HCT116 (cell line): ENCODE results near the gene ADAMTS9. TPM values are rescaled to one million over a fixed set of nuclear protein-coding genes. Genes with fewer than 3 reads are reported as not detected.

Experiments
- ATAC-seq: fragments of 200-7000 bp; cut with Tn5 transposase; 2 replicates; pipeline ENCODE4 v1.9.1; 2020; ENCODE audit warnings: mild to moderate bottlenecking, moderate library complexity
- BruUV-seq: library from RNA; stranded (reverse); fragments of 400-500 nt; replicated peaks from 2 replicates; lab custom pipeline; 2021; lab: Mats Ljungman, UMichigan
- CTCF ChIA-PET: fragments of 300-600 bp; sonication (Branson Sonifier 250); formaldehyde crosslinking; loops from one replicate; lab custom pipeline; 2021; ENCODE audit warnings: antibody characterized with exemption; lab: Charles Lee
- POLR2A ChIA-PET: fragments of 300-600, 350-600 bp; sonication (Branson Sonifier 250); formaldehyde crosslinking; loops from one replicate; lab custom pipeline; 2021; ENCODE audit warnings: antibody characterized with exemption; lab: Charles Lee
- RAD21 ChIA-PET, 2 experiments: fragments of 300-600 bp; sonication (Branson Sonifier 250); formaldehyde crosslinking; loops; one replicate each; lab custom pipeline; 2023; ENCODE audit warnings: low total read pairs in 2 of 2; ENCODE audit not compliant: uncharacterized antibody in 2 of 2, unreplicated experiment in 2 of 2, low non-redundant PET in 1 of 2; lab: Charles Lee
- DNase-seq: peaks from one replicate; pipeline ENCODE4 v3.0.0-alpha.2; 2010; ENCODE audit warnings: low read depth, low spot score
- H2AFZ ChIP-seq: fragments of 200-600 bp; shearing (Covaris generic), sonication (generic); 2 replicates; pipeline ENCODE4 v1.6.1; 2017; ENCODE audit warnings: low read depth, mixed run types, mixed read lengths, antibody characterized with exemption, low read length; ENCODE audit not compliant: poor library complexity, severe bottlenecking
- H3K27ac ChIP-seq: 2 replicates; pipeline ENCODE4 v1.5.1; 2012; ENCODE audit warnings: low read depth, low read length
- H3K27me3 ChIP-seq: fragments of 200-600 bp; sonication (generic); 2 replicates; pipeline ENCODE4 v1.6.1; 2016; ENCODE audit warnings: mixed run types, low read length, mixed read lengths; ENCODE audit not compliant: insufficient read depth
- H3K36me3 ChIP-seq, 2 experiments: fragments of 200-500 bp in 1 of 2; fragments of 200-600 bp in 1 of 2; sonication (Bioruptor generic) in 1 of 2; sonication (generic) in 1 of 2; 2 replicates each; pipeline versions ENCODE4 v1.5.1 to v1.6.1; 2014 to 2016; ENCODE audit warnings: low read length in 2 of 2, inconsistent platforms in 1 of 2, mixed read lengths in 1 of 2, mixed run types in 1 of 2; ENCODE audit not compliant: insufficient read depth in 2 of 2, control insufficient read depth in 1 of 2
- H3K4me1 ChIP-seq, 2 experiments: fragments of 200-600 bp in 1 of 2; sonication (generic) in 1 of 2; 2 replicates each; pipeline versions ENCODE4 v1.5.1 to v1.6.1; 2012 to 2017; ENCODE audit warnings: low read length in 2 of 2, inconsistent platforms in 1 of 2, mild to moderate bottlenecking in 1 of 2, mixed read lengths in 1 of 2, mixed run types in 1 of 2, moderate library complexity in 1 of 2; ENCODE audit not compliant: insufficient read depth in 2 of 2, control insufficient read depth in 1 of 2
- H3K4me2 ChIP-seq: fragments of 200-600 bp; sonication (generic); 2 replicates; pipeline ENCODE4 v1.6.1; 2017; ENCODE audit warnings: mixed run types, low read length, mixed read lengths
- H3K4me3 ChIP-seq, 2 experiments: fragments of 200-600 bp in 1 of 2; sonication (generic) in 1 of 2; replicated peaks in 1 of 2; 2 replicates each; pipeline ENCODE4 v1.5.1; 2011 to 2016; ENCODE audit warnings: low read length in 2 of 2, control low read depth in 1 of 2, low read depth in 1 of 2, mild to moderate bottlenecking in 1 of 2, mixed read lengths in 1 of 2, mixed run types in 1 of 2
- H3K79me2 ChIP-seq: fragments of 200-600 bp; sonication (generic); 2 replicates; pipeline ENCODE4 v1.6.1; 2017; ENCODE audit warnings: mild to moderate bottlenecking, mixed run types, low read length, moderate library complexity, mixed read lengths; ENCODE audit not compliant: insufficient read depth
- H3K9ac ChIP-seq: fragments of 200-600 bp; sonication (generic); 2 replicates; pipeline ENCODE4 v1.6.1; 2016; ENCODE audit warnings: low read length, mixed read lengths
- H3K9me2 ChIP-seq: fragments of 200-600 bp; sonication (generic), shearing (Covaris generic); 2 replicates; pipeline ENCODE4 v1.6.1; 2017; ENCODE audit warnings: mixed run types, mild to moderate bottlenecking, moderate library complexity; ENCODE audit not compliant: insufficient read depth
- H3K9me3 ChIP-seq, 2 experiments: fragments of 200-500 bp in 1 of 2; fragments of 200-600 bp in 1 of 2; sonication (Bioruptor generic) in 1 of 2; sonication (generic) in 1 of 2; 2 replicates each; pipeline ENCODE4 v1.6.1; 2014 to 2017; ENCODE audit warnings: low read length in 2 of 2, mixed read lengths in 2 of 2, inconsistent platforms in 1 of 2, low read depth in 1 of 2, mild to moderate bottlenecking in 1 of 2, mixed run types in 1 of 2, moderate library complexity in 1 of 2; ENCODE audit not compliant: control insufficient read depth in 1 of 2, insufficient read depth in 1 of 2
- H4K20me1 ChIP-seq: fragments of 200-600 bp; sonication (generic), shearing (Covaris generic); 2 replicates; pipeline ENCODE4 v1.6.1; 2017; ENCODE audit warnings: mixed run types, mild to moderate bottlenecking, moderate library complexity; ENCODE audit not compliant: insufficient read depth
- ATF3 ChIP-seq: IDR thresholded peaks from 2 replicates; pipeline ENCODE4 v1.6.1; 2012
- CBX3 ChIP-seq: IDR thresholded peaks from 2 replicates; pipeline ENCODE4 v1.6.1; 2012; ENCODE audit warnings: low read depth
- EGR1 ChIP-seq: IDR thresholded peaks from 2 replicates; pipeline ENCODE4 v1.6.1; 2012; ENCODE audit warnings: low read depth
- EZH2phosphoT487 ChIP-seq: fragments of 200-600 bp; IDR thresholded peaks from 2 replicates; pipeline ENCODE4 v1.6.1; 2018; ENCODE audit warnings: antibody characterized with exemption, borderline replicate concordance
- JUND ChIP-seq: IDR thresholded peaks from 2 replicates; pipeline ENCODE4 v1.6.1; 2012
- MAX ChIP-seq: IDR thresholded peaks from 2 replicates; pipeline ENCODE4 v1.6.1; 2012
- POLR2A ChIP-seq: IDR thresholded peaks from 2 replicates; pipeline ENCODE4 v1.7.0; 2011; ENCODE audit warnings: borderline replicate concordance; ENCODE audit not compliant: insufficient read depth, insufficient read length; ENCODE audit errors: extremely low read depth
- REST ChIP-seq: IDR thresholded peaks from 2 replicates; pipeline ENCODE4 v1.6.1; 2012; ENCODE audit warnings: low read depth
- SIN3A ChIP-seq: IDR thresholded peaks from 2 replicates; pipeline ENCODE4 v1.6.1; 2012; ENCODE audit warnings: low read depth
- SP1 ChIP-seq: IDR thresholded peaks from 2 replicates; pipeline ENCODE4 v1.6.1; 2012; ENCODE audit warnings: low read depth
- SRF ChIP-seq: IDR thresholded peaks from 2 replicates; pipeline ENCODE4 v1.6.1; 2012; ENCODE audit warnings: low read depth
- TCF7L2 ChIP-seq: IDR thresholded peaks from 2 replicates; pipeline ENCODE4 v1.7.0; 2011; ENCODE audit warnings: borderline replicate concordance, inconsistent platforms; ENCODE audit not compliant: insufficient read depth, insufficient read length; ENCODE audit errors: extremely low read depth
- YY1 ChIP-seq: IDR thresholded peaks from 2 replicates; pipeline ENCODE4 v1.6.1; 2011; ENCODE audit warnings: low read length, low read depth, moderate library complexity, mild to moderate bottlenecking; ENCODE audit not compliant: insufficient replicate concordance; ENCODE audit errors: extremely low read depth
- ZBTB33 ChIP-seq: IDR thresholded peaks from 2 replicates; pipeline ENCODE4 v1.6.1; 2011; ENCODE audit warnings: mild to moderate bottlenecking, low read length, moderate library complexity; ENCODE audit not compliant: insufficient replicate concordance; ENCODE audit errors: extremely low read depth
- ZFX ChIP-seq: fragments of 450-650 bp; IDR thresholded peaks from 2 replicates; pipeline ENCODE4 v1.6.1; 2017
- intact Hi-C: fragments of 100-400 bp; cut with micrococcal nuclease; formaldehyde crosslinking; loops from 2 replicates; pipeline ENCODE4 v1.10.0; 2022
- total RNA-seq: library from RNA; stranded (reverse); gene quantifications from one replicate; pipeline ENCODE4 v1.2.1, GENCODE V29; 2021; ENCODE audit not compliant: unreplicated experiment

The ADAMTS9 gene
- total RNA-seq, 1 experiment from 2014 or later, result 0.05 TPM

- TF ChIP-seq ZBTB33 (no peak), TCF7L2 (no peak), REST (no peak)
- TF ChIP-seq, all 23 proteins: peak for 0
Observed at GRCh38 chr3:64563751-64564150, 124.0 kb downstream of the ADAMTS9 start (continued).

GRCh38 chr3:64561868-64562267 lies 125.9 kb downstream of the ADAMTS9 start:
- CTCF ChIA-PET, result no interaction called here

More at GRCh38 chr3:64561868-64562267, 125.9 kb downstream of the ADAMTS9 start:
- no peak overlapping the region for H3K4me2 ChIP-seq
- H3K4me1 ChIP-seq, result no peaks in the 10 kb centered on the region
- DNase-seq, result no peak
- BruUV-seq, result no TSS peak
- no peak overlapping the region for H3K4me3 ChIP-seq
- TF ChIP-seq JUND (no peak), ZBTB33 (no peak), SP1 (no peak), SIN3A (no peak), EGR1 (no peak), MAX (no peak), CBX3 (no peak), EZH2phosphoT487 (no peak), YY1 (no peak), SRF (no peak), POLR2A (no peak), ATF3 (no peak), ZFX (no peak)
- TF ChIP-seq, all 23 proteins: peak for 0
- Histone ChIP-seq H3K27ac (no peak overlapping the region), H3K36me3 (no peaks in the 10 kb centered on the region), H3K9me2 (no peaks in the 10 kb centered on the region), H4K20me1 (no peaks in the 10 kb centered on the region), H3K79me2 (no peaks in the 10 kb centered on the region), H3K27me3 (peaks cover 28% of the 10 kb centered on the region; the same call in 1 of the 2 replicates), H3K9me3 (no peaks in the 10 kb centered on the region), H2AFZ (no peak overlapping the region), H3K9ac (no peak overlapping the region)
- POLR2A ChIA-PET, result no interaction called here
- RAD21 ChIA-PET, result no interaction called here
- no peak for ATAC-seq
- intact Hi-C loops, result no loop called here
